Activated CD4-positive, alpha-beta T cell treated with anti-CD3 and anti-CD28 coated beads for 4 hours (primary cell): Measurements from ENCODE around the gene AGMO.

Experiments
- DNase-seq, 2 donors: peaks; one replicate each; pipeline ENCODE4 v3.0.0-alpha.2; 2020

AGMO gene

GRCh38 chr7:15199482-15199881, 362.3 kb downstream of the AGMO start:
- DNase-seq = no peak

- DNase-seq = no peak
Measured at GRCh38 chr7:15197042-15197977, 364.5 kb downstream of the AGMO start.

GRCh38 chr7:15178065-15178464, 383.8 kb downstream of the AGMO start:
- no peak for DNase-seq

GRCh38 chr7:15176089-15176488, 385.7 kb downstream of the AGMO start:
- DNase-seq = no peak

- no peak for DNase-seq
Measured at GRCh38 chr7:15175152-15175551, 386.7 kb downstream of the AGMO start.

- DNase-seq = no peak
Measured at GRCh38 chr7:15174485-15174884, 387.3 kb downstream of the AGMO start.

- DNase-seq = no peak
Measured at GRCh38 chr7:15168489-15168888, 393.3 kb downstream of the AGMO start.

- DNase-seq = no peak
Measured at GRCh38 chr7:15167912-15168311, 393.9 kb downstream of the AGMO start.

GRCh38 chr7:15166620-15167019, 395.2 kb downstream of the AGMO start:
- no peak for DNase-seq

- DNase-seq = no peak
Measured at GRCh38 chr7:15159261-15159660, 402.6 kb downstream of the AGMO start.

- no peak for DNase-seq
Measured at GRCh38 chr7:15158141-15158810, 403.5 kb downstream of the AGMO start.
